Subcutaneous preadipocyte (primary cell): ENCODE data around the gene REPIN1. TPM values are rescaled to one million over a fixed set of nuclear protein-coding genes. Genes with fewer than 3 reads are reported as not detected.

ENCODE experiments used
- total RNA-seq: library from RNA; depleted of rRNA; stranded (reverse); fragments of >200 nt; gene quantifications from 2 replicates; pipeline ENCODE4 v1.2.3, GENCODE V29; 2012

Gene REPIN1
- total RNA-seq = 33.4 and 43.4 TPM in 2 replicates

GRCh38 chr7:150368096-150368883 is at the start of gene REPIN1:
REPIN1 (plus strand) TSS chr7:150368822; CDS start chr7:150369712, 890 bp downstream.

DNA sequence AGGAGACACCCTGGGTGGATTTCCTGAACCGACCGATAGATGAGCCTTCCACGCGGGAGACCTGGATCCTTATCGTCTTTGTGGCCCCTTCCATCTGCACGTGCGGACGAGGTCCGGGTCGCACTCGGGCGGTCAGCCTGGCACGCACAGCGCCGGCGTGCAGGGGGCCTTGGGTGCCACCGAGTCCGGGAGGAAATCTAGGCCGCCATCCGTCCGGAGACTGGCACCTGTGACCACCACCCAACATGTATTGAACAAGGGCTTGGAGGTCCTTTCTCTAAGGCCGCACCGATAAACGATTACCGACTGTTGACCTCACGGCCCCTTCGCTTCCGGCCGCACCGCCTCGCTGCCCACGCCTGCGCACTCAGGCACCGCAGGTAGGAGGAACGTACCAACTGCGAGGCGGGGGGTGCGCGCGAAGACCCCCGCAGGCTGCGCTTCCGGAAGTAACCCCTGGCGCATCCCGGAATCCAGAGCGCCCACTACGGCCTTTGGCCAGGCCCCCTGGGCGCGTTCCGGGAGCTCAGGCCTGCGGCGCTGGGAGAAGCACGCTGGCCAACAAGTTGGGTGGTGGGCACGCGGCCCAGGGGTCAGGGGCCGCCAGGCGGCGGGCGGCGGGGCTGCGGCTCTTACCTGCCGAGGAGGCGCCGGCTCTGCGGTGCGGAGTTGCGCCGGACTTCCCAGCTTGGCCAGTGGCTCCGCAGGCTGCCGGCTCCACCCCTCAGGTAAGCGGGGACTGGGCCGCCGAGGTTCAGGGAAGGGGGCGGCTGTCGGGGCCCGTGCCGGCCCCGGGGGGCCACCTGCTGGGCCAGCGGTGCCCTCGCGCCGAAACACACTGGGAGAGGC is 45.6 kb upstream of the REPIN1 start, which contains the start of the genes ACTR3C and LRRC61:
Gene ACTR3C (minus strand): TSS at position 713 of the 849 bp plus-strand sequence. CDS start 28,249 bp downstream, outside the sequence.
Gene LRRC61 (plus strand): TSS at position 523 of the 849 bp plus-strand sequence. CDS start 13,507 bp downstream, outside the sequence.

DNA sequence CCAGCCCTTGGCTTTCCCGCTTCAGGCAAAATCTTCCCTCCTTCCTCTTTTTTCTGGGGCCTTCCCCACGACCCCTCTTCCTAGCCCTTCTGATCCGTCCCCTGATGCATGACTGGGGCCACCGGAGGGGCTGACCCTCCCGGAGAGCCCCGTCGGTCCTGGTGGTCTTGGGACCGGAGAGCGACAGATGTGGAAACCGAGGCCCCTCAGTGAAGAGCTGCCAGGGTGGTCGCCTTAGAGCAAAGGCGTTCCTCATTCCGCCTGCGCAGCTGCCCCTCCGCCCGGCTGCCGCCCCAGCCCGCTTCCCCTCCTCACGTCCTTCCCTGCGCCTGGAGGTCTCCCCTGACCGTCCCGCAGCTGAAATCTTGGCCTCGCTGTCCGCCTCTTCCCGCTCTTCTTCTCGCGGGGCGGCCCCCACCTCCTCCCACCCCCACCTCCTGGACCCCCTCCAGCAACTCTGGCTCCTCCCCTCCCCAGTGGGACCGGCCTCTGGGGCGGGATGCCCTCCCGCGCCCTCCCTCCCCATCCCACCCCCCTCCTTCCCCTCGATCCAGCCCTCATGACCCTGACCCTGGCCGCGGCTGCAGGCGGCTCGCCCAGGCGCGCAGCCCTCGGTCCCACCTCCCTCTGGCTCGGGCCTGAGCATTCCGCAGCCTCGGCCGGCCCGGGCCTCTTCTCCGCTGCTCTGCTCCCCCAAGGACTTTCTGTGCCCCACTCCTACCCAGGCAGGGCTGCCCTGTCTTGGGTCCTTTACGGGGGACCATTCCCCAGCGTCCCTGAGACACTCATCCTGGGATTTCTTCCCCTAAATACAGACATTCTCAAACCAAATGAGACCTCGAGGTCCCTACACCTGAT is 27.1 kb upstream of the REPIN1 start, which contains the start of gene RARRES2:
Gene RARRES2 (minus strand): TSS at position 367 of the 858 bp plus-strand sequence. CDS start 1,020 bp downstream, outside the sequence.

DNA sequence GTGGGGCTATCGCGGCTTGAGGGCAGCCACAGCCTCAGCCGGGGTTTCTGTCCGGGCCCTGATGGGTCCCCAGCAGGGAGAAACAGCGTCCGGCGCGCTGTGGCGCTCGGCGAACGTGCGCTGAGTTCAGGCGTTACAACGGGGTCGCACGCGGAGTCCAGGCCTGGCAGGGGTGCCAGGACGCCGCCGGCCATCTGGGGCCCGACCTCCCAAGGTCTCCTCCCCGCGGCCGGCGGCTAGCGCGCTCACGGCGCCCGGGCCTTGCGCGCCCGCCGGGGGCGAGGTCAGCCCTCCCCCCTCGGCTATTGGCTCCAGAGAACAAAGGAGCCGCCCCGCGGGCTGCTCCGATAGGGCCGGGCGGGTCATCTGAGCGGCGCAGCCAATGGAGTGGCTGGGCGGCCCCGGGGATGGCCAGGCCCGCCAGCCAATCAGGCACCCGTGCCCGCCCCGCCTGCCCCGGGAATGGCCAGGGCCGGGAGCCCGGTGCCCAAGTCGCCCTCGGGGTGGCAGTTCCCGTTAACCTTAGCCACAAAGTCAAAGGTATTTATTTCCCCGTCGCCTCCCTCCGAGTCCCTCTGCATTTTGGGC is 10.3 kb downstream of the REPIN1 start, which contains the start of gene ZNF775:
Gene ZNF775 (plus strand): TSS at position 478 of the 588 bp plus-strand sequence. CDS start 9,141 bp downstream, outside the sequence.

Other genes with a start within 250 kb of the REPIN1 start
- under 0.01 TPM in 1 of 2 replicates, not detected in the other for gene LRRC61, start 45.5 kb upstream of the REPIN1 start, total RNA-seq
- gene ACTR3C, start 45.3 kb upstream of the REPIN1 start, total RNA-seq = 0.20 and 0.37 TPM in 2 replicates
- not detected in 2 replicates for gene RARRES2, start 27.2 kb upstream of the REPIN1 start, total RNA-seq
- 3.7 and 4.9 TPM in 2 replicates for gene ZNF775, start 10.5 kb downstream of the REPIN1 start, total RNA-seq
- gene GIMAP8, start 81.8 kb downstream of the REPIN1 start, total RNA-seq = not detected in 2 replicates
- not detected in 2 replicates for gene GIMAP7, start 146.1 kb downstream of the REPIN1 start, total RNA-seq
- under 0.01 TPM in 1 of 2 replicates, not detected in the other for gene GIMAP4, start 198.6 kb downstream of the REPIN1 start, total RNA-seq